Neural crest cell (in vitro differentiated cells): ENCODE data around the gene PCBP3. TPM values are rescaled to one million over a fixed set of nuclear protein-coding genes. Genes with fewer than 3 reads are reported as not detected.

Experiments
- DNase-seq: peaks from one replicate; pipeline ENCODE4 v3.0.0; 2021; ENCODE audit warnings: low read depth, mixed read lengths, low spot score
- H3K27ac Mint-ChIP-seq: one replicate; pipeline ENCODE4 v1.8.0; 2021; ENCODE audit warnings: mild to moderate bottlenecking, mixed read lengths; ENCODE audit not compliant: unreplicated experiment
- H3K27me3 Mint-ChIP-seq: 2 replicates; pipeline ENCODE4 v1.8.0; 2021; ENCODE audit warnings: low read depth, mild to moderate bottlenecking, mixed read lengths
- H3K36me3 Mint-ChIP-seq: 2 replicates; pipeline ENCODE4 v1.8.0; 2021; ENCODE audit warnings: low read depth, mild to moderate bottlenecking, mixed read lengths
- H3K4me1 Mint-ChIP-seq: 2 replicates; pipeline ENCODE4 v1.8.0; 2021; ENCODE audit warnings: mixed read lengths
- H3K4me3 Mint-ChIP-seq: one replicate; pipeline ENCODE4 v1.8.0; 2021; ENCODE audit warnings: mild to moderate bottlenecking, mixed read lengths
- H3K9me3 Mint-ChIP-seq: 2 replicates; pipeline ENCODE4 v1.8.0; 2021; ENCODE audit warnings: mixed read lengths
- total RNA-seq: library from RNA; stranded (reverse); gene quantifications from 2 replicates; pipeline ENCODE4 v1.2.1, GENCODE V29; 2021
- TF ChIP-seq, protein P1 (sequence below): fragments of 200-600 bp; sonication (generic); conservative IDR thresholded peaks from 2 replicates; pipeline ENCODE4 v1.5.0; 2021; ENCODE audit warnings: antibody characterized with exemption, mild to moderate bottlenecking

The PCBP3 gene
- total RNA-seq, 1 donor from 2014 or later, result 5.1 TPM

DNA sequence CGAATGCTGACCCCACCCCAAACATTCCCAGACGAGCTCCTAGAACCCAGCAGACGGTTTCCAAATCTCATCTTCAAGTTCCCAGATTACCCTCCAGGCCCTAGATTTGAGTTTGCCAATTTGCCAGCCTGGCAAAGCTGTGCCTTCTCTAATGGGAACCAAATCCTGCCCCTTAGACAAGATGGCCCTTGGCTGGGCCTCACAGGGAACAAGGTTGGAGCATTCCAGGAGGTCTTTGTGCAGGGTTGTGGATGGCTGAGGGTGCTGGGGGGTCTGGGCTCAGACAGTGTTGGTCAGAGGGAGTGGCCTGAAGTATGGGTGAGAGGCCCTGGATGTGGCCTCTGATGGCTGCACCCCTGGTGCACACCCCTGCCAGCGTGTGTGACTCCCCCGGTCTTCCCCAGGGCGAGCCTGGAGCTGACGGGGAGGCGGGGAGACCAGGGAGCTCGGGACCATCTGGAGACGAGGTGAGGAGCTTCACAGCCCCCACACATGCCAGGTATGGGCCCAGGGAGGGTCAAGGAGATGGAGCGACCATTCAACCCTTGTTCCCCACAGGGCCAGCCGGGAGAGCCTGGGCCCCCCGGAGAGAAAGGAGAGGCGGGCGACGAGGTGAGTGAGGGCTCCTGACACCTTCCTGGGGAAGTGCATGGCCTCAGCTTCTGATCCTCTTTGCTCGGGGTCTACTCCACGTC, 348.2 kb downstream of the PCBP3 start:
- H3K9me3 Mint-ChIP-seq, result no peaks in the 10 kb centered on the region
- DNase-seq, result no peak
- H3K36me3 Mint-ChIP-seq, result no peaks in the 10 kb centered on the region
- H3K27ac Mint-ChIP-seq, result peak overlapping the region; percentile 67
- H3K4me1 Mint-ChIP-seq, result no peaks in the 10 kb centered on the region
- TF ChIP-seq, protein P1, sequence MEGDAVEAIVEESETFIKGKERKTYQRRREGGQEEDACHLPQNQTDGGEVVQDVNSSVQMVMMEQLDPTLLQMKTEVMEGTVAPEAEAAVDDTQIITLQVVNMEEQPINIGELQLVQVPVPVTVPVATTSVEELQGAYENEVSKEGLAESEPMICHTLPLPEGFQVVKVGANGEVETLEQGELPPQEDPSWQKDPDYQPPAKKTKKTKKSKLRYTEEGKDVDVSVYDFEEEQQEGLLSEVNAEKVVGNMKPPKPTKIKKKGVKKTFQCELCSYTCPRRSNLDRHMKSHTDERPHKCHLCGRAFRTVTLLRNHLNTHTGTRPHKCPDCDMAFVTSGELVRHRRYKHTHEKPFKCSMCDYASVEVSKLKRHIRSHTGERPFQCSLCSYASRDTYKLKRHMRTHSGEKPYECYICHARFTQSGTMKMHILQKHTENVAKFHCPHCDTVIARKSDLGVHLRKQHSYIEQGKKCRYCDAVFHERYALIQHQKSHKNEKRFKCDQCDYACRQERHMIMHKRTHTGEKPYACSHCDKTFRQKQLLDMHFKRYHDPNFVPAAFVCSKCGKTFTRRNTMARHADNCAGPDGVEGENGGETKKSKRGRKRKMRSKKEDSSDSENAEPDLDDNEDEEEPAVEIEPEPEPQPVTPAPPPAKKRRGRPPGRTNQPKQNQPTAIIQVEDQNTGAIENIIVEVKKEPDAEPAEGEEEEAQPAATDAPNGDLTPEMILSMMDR, result no peak
- no peaks in the 10 kb centered on the region for H3K27me3 Mint-ChIP-seq
- no peak overlapping the region for H3K4me3 Mint-ChIP-seq

Other genes with a start within 250 kb of the PCBP3 start
- 18.2 and 19.2 TPM in 2 replicates for gene COL18A1, start 238.6 kb upstream of the PCBP3 start, total RNA-seq
- 31.6 and 35.1 TPM in 2 replicates for gene SLC19A1, start 101.3 kb upstream of the PCBP3 start, total RNA-seq